Activated CD4-positive, alpha-beta T cell treated with anti-CD3 and anti-CD28 coated beads, Interleukin-2, Interleukin-4, amounts not matched to agents 100 ng/mL and 50 ng/mL, durations not matched to agents 16 hours and 8 hours (primary cell): Measurements from ENCODE around the gene WNT7B.

Experiments used
- DNase-seq: peaks from one replicate; pipeline ENCODE4 v3.0.0-alpha.2; 2020; ENCODE audit warnings: low spot score

The WNT7B gene

GRCh38 chr22:45887202-45888131 is 89.5 kb downstream of the WNT7B start:
- DNase-seq: no peak

DNA sequence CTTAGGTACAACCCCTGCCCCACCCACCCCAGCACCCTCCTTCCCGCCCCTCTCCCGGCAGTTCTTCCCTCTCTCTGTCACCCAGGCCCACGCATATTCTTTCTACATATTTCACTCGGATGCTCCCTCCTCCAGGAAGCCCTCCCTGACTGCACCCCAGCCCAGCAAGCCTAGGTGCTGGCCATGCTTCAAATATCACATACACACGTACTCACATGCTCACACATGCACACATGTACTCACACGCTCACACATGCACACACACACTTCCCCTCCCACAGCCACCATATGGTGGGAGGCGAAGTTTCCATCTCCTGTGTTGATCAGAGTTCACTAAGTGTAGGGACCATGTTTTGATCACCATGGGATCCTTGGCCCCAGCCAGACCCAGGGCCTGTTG is 90.4 kb downstream of the WNT7B start:
- DNase-seq: no peak

GRCh38 chr22:45885941-45886395 is 91.0 kb downstream of the WNT7B start:
- no peak for DNase-seq

DNA sequence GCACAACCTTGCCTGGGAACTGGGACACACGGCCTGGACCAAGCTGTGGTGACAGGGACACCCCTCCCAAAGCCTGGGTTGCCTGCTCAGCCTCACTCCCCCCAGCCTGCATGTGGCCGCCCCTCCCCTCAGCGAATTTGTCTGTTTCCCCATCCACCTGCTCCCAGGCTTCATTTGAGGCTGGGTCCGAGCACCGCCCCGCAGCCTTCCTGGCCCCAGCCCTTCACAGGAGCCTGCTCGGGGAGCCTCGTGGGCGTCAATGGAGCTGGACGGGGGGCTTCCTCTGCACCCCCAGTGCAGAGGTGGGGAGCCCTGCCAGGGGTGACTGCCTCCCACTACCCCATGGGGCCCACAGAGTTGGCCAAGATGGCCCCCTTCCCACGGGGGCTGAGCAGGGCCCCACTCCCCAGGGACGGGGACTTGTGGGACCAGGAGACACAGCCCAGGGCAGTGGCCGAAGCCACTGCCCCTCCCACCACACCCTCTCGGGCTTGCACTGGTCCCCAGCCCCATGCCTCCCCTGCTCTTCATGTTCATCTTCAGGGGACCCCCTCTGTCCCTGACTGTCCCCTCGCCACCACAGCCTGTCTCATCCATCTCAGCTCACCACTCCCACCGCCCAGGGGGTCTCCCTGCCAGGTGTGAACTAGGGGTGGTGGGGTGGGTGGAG is 91.7 kb downstream of the WNT7B start:
- DNase-seq: no peak

DNA sequence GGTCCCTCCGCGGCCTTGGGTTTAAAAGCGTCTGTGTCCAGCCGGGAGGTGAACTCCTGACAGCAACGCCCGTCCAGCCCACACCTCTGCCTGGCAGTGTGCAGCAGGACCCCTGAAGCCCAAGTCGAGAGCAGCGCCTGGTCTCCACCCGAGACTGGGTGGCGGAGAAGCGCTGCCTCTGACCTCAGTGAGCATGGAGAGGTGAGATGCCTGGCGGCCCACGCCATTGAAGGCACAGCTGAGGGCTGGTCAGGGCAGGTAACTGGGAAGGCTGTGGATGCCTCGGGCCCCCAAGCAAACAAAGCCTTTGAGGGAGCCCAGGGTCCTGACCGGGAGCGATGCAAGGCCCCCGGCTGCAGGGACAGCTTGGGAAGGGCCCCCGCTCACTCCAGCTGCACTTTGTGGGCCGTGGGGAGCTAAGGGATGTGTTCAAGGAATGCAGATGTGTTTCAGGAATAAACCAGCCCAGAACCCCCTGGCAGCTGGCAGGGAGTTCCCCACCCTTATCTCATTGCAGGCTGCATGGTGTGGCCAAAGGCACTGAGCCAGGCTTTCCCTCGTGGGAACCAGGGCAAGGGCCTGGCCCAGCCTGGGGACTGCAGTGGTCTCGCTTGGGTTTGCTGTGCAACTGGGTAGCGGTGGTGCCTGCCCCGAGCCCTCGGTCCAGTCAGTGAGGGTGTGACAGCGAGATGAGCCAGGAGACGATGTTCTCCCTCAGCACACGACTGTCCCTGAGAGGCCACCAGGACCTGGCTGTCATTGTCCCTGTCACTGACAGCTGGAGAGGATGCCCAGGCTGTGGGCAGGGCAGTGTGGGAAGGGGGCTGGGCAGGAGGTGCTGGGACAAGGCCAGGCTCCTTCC is 92.5 kb downstream of the WNT7B start:
- DNase-seq: no peak

- DNase-seq: no peak
Measured at GRCh38 chr22:45883811-45884170, 93.2 kb downstream of the WNT7B start.

GRCh38 chr22:45882881-45883810 is 93.8 kb downstream of the WNT7B start:
- DNase-seq: no peak

GRCh38 chr22:45881524-45881875 is 95.5 kb downstream of the WNT7B start:
- DNase-seq: no peak

GRCh38 chr22:45880716-45881523 is 96.0 kb downstream of the WNT7B start:
- DNase-seq: no peak

- no peak for DNase-seq
Measured at GRCh38 chr22:45880091-45880715, 96.8 kb downstream of the WNT7B start.

GRCh38 chr22:45879552-45879949 is 97.4 kb downstream of the WNT7B start:
- no peak for DNase-seq

DNA sequence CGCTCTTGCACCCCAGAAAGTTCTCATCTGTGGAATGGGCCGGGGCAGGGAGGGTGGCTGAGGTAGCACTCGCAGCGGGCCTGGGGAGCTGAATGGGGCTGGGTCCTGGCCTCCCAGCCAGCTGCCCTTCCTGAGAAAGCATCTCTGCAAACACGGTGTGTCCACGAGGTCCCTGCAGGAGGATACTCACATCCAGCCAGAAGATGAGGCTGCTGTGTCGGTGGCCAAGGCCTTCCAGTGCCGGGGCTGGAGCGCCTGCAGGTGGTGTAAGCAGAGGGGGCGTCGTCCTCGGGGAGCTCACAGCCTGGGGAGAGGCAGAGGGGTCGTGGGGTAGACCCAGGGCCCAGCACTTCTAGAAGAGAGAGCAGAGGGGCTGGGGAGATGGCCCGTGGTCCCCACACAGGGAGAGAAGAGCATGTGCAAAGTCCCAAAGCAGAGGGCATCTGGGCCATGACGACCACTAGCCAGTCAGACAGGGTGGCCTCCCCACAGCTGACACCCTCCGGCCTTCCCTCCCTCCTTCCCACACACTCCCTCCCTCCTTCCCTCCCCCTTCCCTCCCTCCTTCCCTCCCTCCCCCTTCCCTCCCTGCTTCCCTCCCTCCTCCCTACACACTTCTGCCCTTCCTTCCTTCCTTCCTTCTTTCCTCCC is 97.9 kb downstream of the WNT7B start:
- no peak for DNase-seq

DNA sequence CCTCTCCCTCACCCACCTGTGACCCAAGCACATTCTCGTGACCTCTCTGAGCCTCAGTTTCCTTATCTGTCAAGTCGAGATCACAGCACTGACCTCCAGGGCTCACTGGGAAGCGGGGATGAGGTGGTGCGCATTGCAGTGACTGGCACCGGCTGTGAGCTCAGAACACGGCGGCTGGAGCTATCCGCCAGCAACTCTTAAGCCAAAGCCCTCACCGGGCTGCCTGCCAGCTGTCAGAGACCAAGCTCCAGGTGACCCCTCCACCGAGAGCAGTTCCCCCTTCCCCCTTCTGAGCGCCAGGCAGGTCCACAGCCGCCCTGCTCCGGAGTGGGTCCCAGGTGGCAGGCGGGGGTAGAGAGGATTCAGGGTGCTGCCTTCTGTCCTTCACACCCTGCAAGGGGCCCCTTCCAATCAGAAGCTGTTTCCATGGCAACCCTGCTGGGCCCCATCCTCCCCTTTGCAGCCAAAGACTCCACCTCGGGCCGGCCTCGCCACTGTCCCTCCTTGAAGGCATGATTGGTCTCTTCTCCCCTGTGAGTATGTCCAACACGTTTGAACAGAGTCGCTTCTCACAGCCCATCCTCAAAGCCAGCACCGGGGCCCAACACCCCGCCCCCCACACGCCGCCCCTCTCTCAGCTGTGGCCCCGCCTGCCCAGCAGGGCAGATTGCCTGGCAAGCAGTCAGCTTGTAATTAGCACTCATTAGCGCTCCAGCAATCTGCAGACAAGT is 98.7 kb downstream of the WNT7B start:
- DNase-seq: no peak

DNA sequence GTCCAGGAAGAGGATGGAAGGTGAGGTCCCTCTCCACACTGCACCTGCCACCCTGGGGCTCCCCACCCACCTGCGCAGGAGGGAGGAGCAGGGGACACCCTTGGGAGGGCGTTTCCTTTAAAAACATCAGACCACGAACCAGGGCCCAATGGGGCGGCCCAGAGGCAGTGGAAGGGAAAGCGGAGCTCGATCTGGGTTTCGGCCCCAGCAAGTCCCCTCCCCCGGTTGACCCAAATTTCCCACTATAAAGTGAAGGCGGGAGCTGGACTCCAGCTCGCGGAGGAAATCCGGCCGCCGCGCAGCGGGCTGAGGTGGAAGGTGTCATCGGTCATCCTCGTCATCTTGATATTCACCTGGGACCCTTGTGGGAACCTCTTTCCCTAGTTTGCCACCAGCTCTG is 99.3 kb downstream of the WNT7B start:
- no peak for DNase-seq

DNA sequence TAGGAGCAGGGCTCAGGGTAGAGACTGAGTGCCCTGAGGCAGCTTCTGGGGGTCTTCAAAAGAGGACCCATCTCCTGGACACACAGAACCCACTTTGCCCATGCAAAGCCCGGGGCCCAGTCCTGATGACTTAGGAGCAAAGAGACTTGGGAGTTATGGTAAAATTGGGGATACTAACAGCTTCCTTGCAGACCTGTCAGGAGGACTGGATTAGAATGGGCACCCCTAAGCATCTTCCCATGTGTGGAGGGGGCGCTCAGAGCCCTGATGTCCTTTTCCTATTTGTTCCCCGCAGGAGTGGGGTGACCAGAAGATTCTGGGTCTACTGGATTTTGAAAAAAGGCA is 100.0 kb downstream of the WNT7B start:
- DNase-seq: no peak

GRCh38 chr22:45876136-45877035 is 100.6 kb downstream of the WNT7B start:
- no peak for DNase-seq

DNA sequence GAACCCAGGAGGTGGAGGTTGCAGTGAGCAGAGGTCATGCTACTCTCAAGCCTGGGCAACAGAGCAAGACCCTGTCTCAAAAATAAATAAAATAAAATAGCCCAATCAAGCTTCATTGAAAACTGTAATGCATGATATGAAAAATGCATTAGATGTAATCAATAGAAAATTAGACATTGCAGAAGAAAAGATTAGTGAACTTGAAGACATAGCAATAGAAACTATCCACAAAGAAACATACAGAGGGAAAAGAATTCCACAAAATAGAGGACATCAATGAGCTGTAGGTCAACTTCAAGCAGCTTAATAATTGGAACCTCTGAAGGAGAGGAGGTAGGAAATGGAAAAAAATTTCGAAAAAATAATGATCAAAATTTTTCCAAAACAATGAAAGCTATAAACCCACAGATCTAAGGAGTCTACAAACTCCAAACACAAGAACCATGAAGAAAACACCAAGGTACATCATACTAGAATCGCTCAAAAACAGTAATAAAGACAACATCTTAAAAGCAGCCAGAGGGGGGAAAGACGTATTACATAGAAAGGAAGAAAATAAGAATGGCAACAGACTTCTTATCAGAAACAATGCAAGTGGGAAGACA is 104.2 kb downstream of the WNT7B start:
- no peak for DNase-seq

DNA sequence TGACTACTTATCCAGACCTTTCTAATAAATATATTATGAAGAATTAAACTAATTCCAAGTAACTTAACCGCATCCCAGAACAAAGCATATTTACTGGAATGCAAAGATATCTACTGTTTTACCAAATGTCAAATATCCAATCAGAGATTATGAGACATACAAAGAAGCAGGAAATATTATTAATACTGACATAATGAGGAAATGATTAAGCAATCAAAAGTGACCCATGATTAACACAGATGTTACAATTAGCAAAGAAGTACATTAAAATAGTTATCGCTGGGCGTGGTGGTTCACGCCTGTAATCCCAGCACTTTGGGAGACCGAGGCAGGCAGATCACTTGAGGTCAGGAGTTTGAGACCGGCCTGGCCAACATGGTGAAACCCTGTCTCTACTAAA is 105.2 kb downstream of the WNT7B start:
- no peak for DNase-seq
